HG03432 (cell line): Measurements from ENCODE around the gene FAM50B.

ENCODE experiments used
- ATAC-seq: cut with Tn5 transposase; IDR thresholded peaks from one replicate; pipeline ENCODE4 v1.9.1; 2021; ENCODE audit warnings: mild to moderate bottlenecking, moderate library complexity; ENCODE audit not compliant: unreplicated experiment

The FAM50B gene

DNA sequence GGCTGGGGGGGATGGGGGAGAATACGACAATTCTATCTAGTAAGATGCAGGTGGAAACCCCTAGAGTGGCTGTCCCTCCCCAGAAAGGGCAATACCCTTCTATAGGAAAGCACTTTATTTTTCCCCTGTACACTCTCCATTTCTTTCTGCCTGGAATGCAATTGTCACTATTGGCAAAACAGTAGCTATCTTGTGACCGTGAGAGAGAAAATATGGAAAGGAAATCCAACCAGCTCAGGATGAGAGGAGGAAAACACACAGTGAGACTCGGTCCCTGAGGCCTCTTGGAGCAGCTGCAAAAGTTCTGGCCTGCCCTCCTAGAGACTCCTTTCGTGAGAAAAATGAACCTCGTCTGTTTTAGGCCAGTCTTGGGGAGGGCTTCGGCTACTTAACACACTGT, 43.4 kb downstream of the FAM50B start:
- ATAC-seq: no peak

DNA sequence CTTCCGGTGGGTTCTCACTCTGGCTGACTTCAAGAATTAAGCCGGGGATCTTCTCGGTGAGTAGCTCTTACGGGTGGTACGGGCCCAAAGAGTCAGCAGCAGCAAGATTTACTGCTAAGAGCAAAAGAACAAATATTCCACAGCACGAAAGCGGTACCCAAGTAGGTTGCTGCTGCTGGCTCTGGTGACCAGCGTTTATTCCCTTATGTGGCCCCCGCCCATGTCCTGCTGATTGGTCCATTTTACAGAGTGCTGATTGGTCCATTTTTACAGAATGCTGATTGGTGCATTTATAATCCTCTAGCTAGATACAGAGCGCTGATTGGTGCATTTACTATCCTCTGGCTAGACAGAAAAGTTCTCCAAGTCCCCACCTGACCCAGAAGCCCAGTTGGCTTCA, 44.3 kb downstream of the FAM50B start:
- ATAC-seq: no peak

DNA sequence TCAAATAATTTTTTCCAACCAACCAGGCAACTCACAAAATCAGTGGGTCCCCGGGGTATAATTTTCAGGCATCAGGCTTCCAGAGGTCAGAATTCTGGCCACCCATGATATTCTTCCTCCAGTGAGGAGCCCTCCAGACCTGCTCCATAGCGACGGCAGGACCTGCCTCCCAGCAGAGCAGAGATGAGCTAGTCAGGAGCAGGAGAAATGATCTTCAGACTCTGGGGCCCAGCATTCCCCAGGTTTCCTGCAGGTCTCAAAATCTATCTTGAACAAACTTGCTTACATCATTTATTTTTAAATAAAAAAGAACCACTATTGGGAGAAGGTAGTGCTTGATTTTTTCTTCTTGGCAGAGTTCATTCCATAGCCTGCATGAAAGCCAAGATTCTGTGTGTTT, 44.7 kb downstream of the FAM50B start:
- ATAC-seq: no peak

- ATAC-seq: no peak
Measured at GRCh38 chr6:3894590-3895311, 45.6 kb downstream of the FAM50B start.

DNA sequence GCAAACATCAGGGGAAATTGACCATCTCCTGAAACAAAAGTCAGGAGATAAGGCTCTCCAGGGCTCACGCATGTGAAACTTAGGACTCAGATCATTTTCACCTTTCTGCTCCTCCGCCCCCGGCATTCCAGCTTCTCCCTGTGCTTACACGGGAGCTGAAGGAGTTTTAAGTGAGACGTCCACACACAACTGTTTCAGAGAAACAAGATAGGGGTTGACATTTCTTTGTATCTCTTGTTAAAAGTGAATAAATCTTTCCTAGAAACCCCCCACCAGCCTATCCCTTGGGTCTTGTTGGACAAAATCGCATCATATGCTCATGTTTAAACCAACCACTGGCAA, 46.1 kb downstream of the FAM50B start:
- no peak for ATAC-seq

DNA sequence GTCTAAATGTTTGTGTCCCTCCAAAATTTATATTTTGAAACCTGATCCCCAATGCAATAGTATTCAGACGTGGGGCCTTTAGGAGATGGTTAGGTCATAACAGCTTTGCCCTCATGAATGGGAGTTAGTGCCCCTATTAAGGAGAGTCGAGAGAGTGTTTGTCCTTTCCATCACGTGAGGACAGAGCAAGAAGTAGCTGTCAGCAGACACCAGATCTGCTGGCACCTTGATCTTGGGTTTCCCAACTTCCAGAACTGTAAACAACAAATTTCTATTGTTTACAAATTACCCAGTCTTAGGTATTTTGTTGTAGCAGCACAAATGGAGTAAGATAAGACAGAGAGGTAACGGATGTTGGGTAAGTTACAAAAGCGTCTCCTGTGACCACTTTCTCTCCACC, 46.6 kb downstream of the FAM50B start:
- ATAC-seq: no peak

- ATAC-seq: no peak
Measured at GRCh38 chr6:3898265-3898994, 49.3 kb downstream of the FAM50B start.

GRCh38 chr6:3899061-3899460, 49.9 kb downstream of the FAM50B start:
- no peak for ATAC-seq

- no peak for ATAC-seq
Measured at GRCh38 chr6:3899970-3900439, 50.8 kb downstream of the FAM50B start.
